CD4-positive, alpha-beta memory T cell (primary cell): ENCODE results near the gene IRX4. TPM values are rescaled to one million over a fixed set of nuclear protein-coding genes. Genes with fewer than 3 reads are reported as not detected.

Source experiments
- CTCF ChIA-PET: fragments of 350-600 bp; sonication (Branson Sonifier 250); formaldehyde crosslinking; loops from one replicate; lab custom pipeline; 2021; ENCODE audit warnings: inconsistent platforms; ENCODE audit not compliant: partially characterized antibody; lab: Charles Lee
- POLR2A ChIA-PET: fragments of 350-600 bp; sonication (Branson Sonifier 250); formaldehyde crosslinking; loops from one replicate; lab custom pipeline; 2021; ENCODE audit not compliant: partially characterized antibody; lab: Charles Lee
- DNase-seq, 5 donors: peaks; one replicate each; pipeline versions ENCODE4 v3.0.0 to v3.0.0-alpha.2; 2020 to 2022; ENCODE audit warnings: mixed read lengths in 1 of 5
- H3K27ac ChIP-seq: one replicate; pipeline ENCODE4 v1.7.0; 2013; ENCODE audit warnings: low read depth, low read length
- H3K27me3 ChIP-seq: 2 replicates; pipeline ENCODE4 v1.7.0; 2013; ENCODE audit warnings: mild to moderate bottlenecking, low read length, moderate library complexity; ENCODE audit not compliant: insufficient read depth
- H3K36me3 ChIP-seq: 2 replicates; pipeline ENCODE4 v1.7.0; 2013; ENCODE audit warnings: mild to moderate bottlenecking, low read length, moderate library complexity; ENCODE audit not compliant: insufficient read depth
- H3K4me1 ChIP-seq: 2 replicates; pipeline ENCODE4 v1.7.0; 2013; ENCODE audit warnings: mild to moderate bottlenecking, low read length, moderate library complexity; ENCODE audit not compliant: insufficient read depth
- H3K4me3 ChIP-seq, 2 donors: one replicate each; pipeline ENCODE4 v1.7.0; 2013; ENCODE audit warnings: low read length in 2 of 2, mild to moderate bottlenecking in 1 of 2
- H3K9me3 ChIP-seq, 2 donors: one replicate each; pipeline ENCODE4 v1.7.0; 2013; ENCODE audit warnings: low read length in 2 of 2, control low read depth in 1 of 2; ENCODE audit not compliant: control insufficient read depth in 1 of 2
- H3K27ac Mint-ChIP-seq, 7 donors: one replicate each; pipeline ENCODE4 v1.8.0; 2020 to 2021; ENCODE audit warnings: mixed read lengths in 7 of 7, mild to moderate bottlenecking in 6 of 7, inconsistent platforms in 3 of 7, moderate library complexity in 3 of 7
- H3K27me3 Mint-ChIP-seq, 2 donors: one replicate each; pipeline ENCODE4 v1.8.0; 2020 to 2021; ENCODE audit warnings: mixed read lengths in 2 of 2
- H3K36me3 Mint-ChIP-seq, 2 donors: one replicate each; pipeline ENCODE4 v1.8.0; 2020 to 2021; ENCODE audit warnings: mixed read lengths in 2 of 2, inconsistent platforms in 1 of 2, mild to moderate bottlenecking in 1 of 2
- H3K4me1 Mint-ChIP-seq, 4 donors: one replicate each; pipeline ENCODE4 v1.8.0; 2020 to 2021; ENCODE audit warnings: mixed read lengths in 4 of 4, mild to moderate bottlenecking in 1 of 4
- H3K4me3 Mint-ChIP-seq, 8 donors: one replicate each; pipeline ENCODE4 v1.8.0; 2020 to 2021; ENCODE audit warnings: mixed read lengths in 8 of 8, mild to moderate bottlenecking in 7 of 8, moderate library complexity in 6 of 8, inconsistent platforms in 3 of 8
- H3K9me3 Mint-ChIP-seq, 8 donors: one replicate each; pipeline ENCODE4 v1.8.0; 2020 to 2021; ENCODE audit warnings: mixed read lengths in 8 of 8, mild to moderate bottlenecking in 5 of 8, inconsistent platforms in 3 of 8, moderate library complexity in 1 of 8
- intact Hi-C: fragments of 100-400 bp; cut with micrococcal nuclease; formaldehyde crosslinking; loops from one replicate; pipeline ENCODE4 v1.15.1; 2023
- polyA plus RNA-seq, 2 donors: library from polyadenylated mRNA; unstranded; fragments of 300-500 nt; fragmentation: Illumina TruSeq; gene quantifications; one replicate each; pipeline ENCODE4 v1.2.3, GENCODE V29; 2021
- total RNA-seq, 2 experiments: library from RNA; stranded (reverse); gene quantifications; one replicate each; pipeline ENCODE4 v1.2.3, GENCODE V29; 2021

IRX4 gene
- total and polyA plus RNA-seq, 4 experiments from 2014 or later: not detected

DNA sequence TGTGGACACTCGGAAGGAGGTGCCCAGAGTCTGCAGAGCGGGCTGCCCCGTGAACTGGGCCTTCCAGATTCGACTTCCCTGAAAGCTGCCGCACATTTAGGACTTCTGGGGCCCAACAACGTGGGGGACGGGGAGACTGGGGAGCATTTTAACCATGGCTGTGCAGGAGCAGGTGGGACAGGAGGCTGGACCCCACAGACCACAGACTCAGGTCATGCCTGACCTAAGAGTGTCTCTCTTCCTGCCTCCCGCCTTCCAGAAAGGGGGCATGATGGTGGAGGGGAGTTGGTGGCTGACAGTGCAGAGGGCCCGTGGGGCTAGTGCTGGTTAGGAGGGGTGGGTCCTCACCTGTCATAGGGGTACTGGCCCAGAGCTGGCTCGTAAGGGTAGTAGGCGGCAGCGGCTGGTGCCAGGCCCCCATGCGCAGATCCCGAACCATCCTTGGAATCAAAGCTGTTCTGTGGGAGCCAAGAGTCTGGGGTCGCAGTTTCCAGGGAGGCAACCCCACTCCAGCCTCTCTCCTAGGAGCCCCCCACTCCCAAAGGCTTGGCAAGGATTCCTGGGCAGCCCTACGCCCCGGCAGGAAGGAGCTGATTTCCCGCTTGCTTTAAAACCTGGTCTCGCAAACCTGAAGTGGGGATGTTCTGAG lies 2.2 kb downstream of the IRX4 start:
- Mint-ChIP-seq H3K27ac (no peak overlapping the region), H3K9me3 (peaks cover 0 to 2% (median 0%) of the 10 kb centered on the region in 8 donors), H3K4me3 (peak overlapping the region in 3 of 8 donors; percentile 41 to 43 (median 42)), H3K27me3 (peaks cover 32 to 38% of the 10 kb centered on the region in 2 donors), H3K36me3 (no peaks in the 10 kb centered on the region), H3K4me1 (peaks cover 7 to 20% (median 13%) of the 10 kb centered on the region in 4 donors)
- H3K27me3 ChIP-seq: peaks cover 18% of the 10 kb centered on the region
- POLR2A ChIA-PET: no interaction called here
- H3K4me1 ChIP-seq: no peaks in the 10 kb centered on the region
- DNase-seq: no peak
- H3K9me3 ChIP-seq: no peaks in the 10 kb centered on the region
- no peaks in the 10 kb centered on the region for H3K36me3 ChIP-seq
- intact Hi-C loops: no loop called here
- no peak overlapping the region for H3K4me3 ChIP-seq
- CTCF ChIA-PET: no interaction called here
- H3K27ac ChIP-seq: no peak overlapping the region

DNA sequence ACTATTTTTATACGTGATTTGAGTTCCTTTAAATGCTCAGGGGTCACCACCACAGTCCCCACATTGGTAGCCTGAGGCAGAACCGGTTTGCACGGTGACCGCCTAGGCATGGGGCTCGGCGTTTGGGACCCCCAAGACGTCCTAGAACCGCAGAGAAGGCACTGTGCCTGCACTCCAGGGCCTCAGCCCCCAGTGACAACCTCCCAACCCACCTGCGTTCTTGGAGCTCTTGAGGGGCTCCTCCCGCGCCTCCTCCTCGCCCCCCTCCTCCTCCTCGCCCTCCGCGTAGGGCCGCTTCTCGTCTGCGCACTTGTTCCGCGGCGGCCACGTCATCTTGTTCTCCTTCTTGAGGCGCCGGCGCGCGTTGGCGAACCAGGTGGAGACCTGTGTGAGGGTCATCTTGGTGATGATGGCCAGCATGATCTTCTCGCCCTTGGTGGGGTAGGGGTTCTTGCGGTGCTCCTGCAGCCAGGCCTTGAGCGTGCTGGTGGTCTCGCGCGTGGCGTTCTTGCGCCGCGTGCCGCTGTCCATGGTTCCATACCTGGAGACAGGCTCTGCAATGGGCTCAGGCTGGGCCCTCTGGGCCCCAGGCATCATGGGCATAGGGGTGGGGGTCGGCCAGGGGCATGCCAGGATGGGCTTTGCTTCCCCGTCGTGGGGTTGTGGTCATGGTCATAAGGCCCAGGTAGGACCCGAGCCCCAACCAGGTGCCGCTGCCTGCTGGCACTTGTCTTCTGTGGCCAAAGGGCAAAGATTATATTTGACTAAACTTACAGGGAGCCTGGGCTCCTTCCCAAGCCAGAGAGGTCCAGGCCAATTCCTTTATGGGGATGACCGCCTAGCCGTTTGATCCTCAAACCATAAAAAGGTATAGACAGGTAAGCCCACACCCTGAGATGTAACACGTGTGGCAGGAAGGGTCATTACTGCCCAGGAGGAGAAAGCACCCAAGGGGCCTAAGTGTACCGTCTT lies 3.1 kb downstream of the IRX4 start:
- Mint-ChIP-seq H3K4me3 (peak overlapping the region in 1 of 8 donors; percentile 50), H3K27me3 (peaks cover 37 to 39% of the 10 kb centered on the region in 2 donors), H3K9me3 (peaks cover 0 to 2% (median 0%) of the 10 kb centered on the region in 8 donors), H3K4me1 (peaks cover 7 to 20% (median 12%) of the 10 kb centered on the region in 4 donors), H3K36me3 (no peaks in the 10 kb centered on the region), H3K27ac (no peak overlapping the region)
- peaks cover 22% of the 10 kb centered on the region for H3K27me3 ChIP-seq
- no peaks in the 10 kb centered on the region for H3K36me3 ChIP-seq
- CTCF ChIA-PET: no interaction called here
- H3K4me1 ChIP-seq: no peaks in the 10 kb centered on the region
- POLR2A ChIA-PET: no interaction called here
- no peaks in the 10 kb centered on the region for H3K9me3 ChIP-seq
- no peak overlapping the region for H3K4me3 ChIP-seq
- DNase-seq: no peak
- intact Hi-C loops: no loop called here
- H3K27ac ChIP-seq: no peak overlapping the region

DNA sequence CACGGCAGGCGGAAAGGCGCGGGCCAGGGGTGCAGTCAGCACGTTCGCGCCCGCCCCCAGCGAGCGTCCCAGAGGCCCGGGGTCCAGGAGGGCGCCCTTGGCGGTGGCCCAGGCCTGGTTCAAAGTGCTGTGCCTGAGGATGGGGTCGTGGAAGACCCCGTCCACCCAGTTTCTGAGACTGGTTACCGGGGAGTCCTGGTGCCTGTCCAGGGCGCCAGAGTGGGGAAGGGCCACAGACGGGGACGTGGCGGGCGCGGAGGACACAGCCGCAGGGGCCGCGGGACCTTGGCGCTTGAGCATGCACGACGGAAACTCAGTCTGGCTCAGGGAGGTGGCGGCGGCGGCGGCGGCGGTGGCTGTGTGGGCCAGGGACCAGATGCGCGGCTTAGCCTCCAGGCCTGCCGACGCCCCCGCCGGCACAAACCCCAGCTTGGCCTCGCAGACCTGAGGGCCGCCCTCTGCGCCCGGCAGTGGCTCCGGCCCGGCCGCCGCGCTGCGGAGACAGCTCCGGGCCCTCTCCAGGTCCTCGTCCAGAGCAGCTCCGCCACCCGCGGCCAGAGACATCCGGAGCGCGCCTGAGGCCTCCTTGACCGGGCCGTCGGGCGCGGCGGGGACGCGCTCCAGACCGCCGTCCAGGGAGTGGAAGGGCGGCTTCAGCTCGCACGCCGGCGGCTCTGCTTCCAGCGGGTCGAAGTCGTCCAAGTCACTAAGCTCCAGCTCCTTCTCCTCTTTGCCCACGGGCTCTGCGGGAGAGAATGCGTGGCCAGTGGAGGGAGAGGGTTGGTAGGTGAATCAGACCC lies 4.5 kb downstream of the IRX4 start:
- DNase-seq: no peak
- Mint-ChIP-seq H3K36me3 (no peaks in the 10 kb centered on the region), H3K27me3 (peaks cover 38 to 41% of the 10 kb centered on the region in 2 donors), H3K9me3 (peaks cover 0 to 2% (median 0%) of the 10 kb centered on the region in 8 donors), H3K27ac (no peak overlapping the region), H3K4me3 (no peak overlapping the region), H3K4me1 (peaks cover 4 to 14% (median 8%) of the 10 kb centered on the region in 4 donors)
- Histone ChIP-seq H3K36me3 (no peaks in the 10 kb centered on the region), H3K4me1 (no peaks in the 10 kb centered on the region), H3K27ac (no peak overlapping the region), H3K27me3 (peaks cover 17% of the 10 kb centered on the region), H3K9me3 (no peaks in the 10 kb centered on the region), H3K4me3 (no peak overlapping the region)
- POLR2A ChIA-PET: no interaction called here
- intact Hi-C loops: no loop called here
- CTCF ChIA-PET: no interaction called here

DNA sequence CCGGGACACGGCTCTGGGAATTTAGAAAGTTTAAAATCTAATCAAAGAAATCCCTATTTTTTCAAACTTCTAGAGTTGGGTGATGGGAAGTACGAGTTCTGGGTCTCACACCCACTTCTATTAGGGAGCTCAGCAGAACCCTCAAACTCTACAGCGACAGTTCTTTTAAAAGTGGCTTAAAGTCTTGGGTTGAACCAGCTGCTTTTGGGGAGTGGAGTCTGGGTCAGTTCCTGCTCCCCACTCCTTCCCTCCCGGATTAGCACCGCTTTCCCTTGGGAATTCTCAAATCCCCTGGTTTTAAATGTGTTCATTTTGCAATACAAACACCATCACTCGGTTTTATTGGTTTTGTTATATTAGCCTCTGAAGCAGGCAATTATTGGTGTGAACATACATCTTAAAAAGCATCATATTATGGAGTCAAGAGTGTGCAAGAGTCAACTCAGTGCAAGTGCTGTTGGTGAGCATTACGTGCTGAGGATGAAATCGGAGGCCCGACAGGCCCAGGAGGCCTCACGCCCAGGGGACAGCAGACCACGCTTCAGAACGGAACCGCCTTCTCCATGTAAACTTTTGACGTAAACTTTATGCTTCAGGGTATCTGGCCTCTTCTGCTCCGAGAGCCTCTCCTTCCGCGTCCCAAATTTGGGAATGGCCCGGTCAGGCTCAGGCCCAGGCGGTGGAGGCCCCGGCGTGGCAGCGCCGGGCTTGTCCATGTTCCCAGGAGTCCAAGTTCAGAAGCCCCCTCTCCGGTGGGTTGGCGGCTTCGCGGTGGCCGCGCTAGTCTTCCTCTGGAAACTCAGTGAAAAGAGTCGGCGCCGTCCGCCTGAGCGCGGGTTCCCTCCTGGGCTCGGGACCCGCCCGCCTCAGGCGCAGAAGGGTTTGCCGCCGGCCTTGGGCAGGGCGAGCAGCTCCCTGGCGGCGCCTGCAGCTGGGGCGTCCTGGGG lies 5.3 kb downstream of the IRX4 start:
- no peak overlapping the region for H3K27ac Mint-ChIP-seq
- CTCF ChIA-PET: no interaction called here
- H3K27me3 Mint-ChIP-seq: peaks cover 44% of the 10 kb centered on the region in 2 donors

DNA sequence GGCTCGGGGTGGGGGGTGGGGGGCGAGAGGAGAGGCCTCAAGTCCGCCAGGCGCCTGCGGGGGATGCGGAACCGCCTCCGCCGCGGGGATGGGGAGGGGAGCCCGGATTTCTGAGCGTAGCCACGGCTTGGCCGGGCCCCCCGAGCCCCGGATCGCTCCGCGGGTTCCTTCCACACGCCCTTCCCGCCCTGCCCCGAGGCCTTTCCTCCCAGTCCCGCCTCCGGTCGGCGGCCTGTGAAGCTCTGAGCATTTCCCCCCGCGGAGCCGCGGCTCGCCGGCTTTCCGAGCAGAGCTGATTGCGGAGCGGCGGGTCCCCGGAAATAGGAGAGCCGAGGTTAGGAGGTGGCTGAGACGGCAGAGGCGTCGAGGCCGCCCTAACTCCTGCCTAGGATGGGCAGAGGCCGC lies 6.1 kb downstream of the IRX4 start:
- H3K4me1 Mint-ChIP-seq: peaks cover 4 to 14% (median 8%) of the 10 kb centered on the region in 4 donors
- no peaks in the 10 kb centered on the region for H3K36me3 ChIP-seq
- H3K4me3 Mint-ChIP-seq: no peak overlapping the region
- no peak overlapping the region for H3K27ac Mint-ChIP-seq
- no peak for DNase-seq
- H3K4me3 ChIP-seq: no peak overlapping the region
- peaks cover 17% of the 10 kb centered on the region for H3K27me3 ChIP-seq
- H3K36me3 Mint-ChIP-seq: no peaks in the 10 kb centered on the region
- intact Hi-C loops: no loop called here
- H3K27me3 Mint-ChIP-seq: peaks cover 43 to 44% of the 10 kb centered on the region in 2 donors
- no peaks in the 10 kb centered on the region for H3K4me1 ChIP-seq
- ChIA-PET CTCF (no interaction called here), POLR2A (no interaction called here)
- no peak overlapping the region for H3K27ac ChIP-seq
- no peaks in the 10 kb centered on the region for H3K9me3 ChIP-seq
- peaks cover 0 to 2% (median 0%) of the 10 kb centered on the region in 8 donors for H3K9me3 Mint-ChIP-seq

More for the DNA sequence above, 5.3 kb downstream of the IRX4 start:
- Mint-ChIP-seq H3K4me3 (peak overlapping the region in 3 of 8 donors; percentile 5 to 35 (median 29)), H3K36me3 (no peaks in the 10 kb centered on the region), H3K9me3 (peaks cover 0 to 2% (median 0%) of the 10 kb centered on the region in 8 donors), H3K4me1 (peaks cover 4 to 14% (median 8%) of the 10 kb centered on the region in 4 donors)
- no peaks in the 10 kb centered on the region for H3K36me3 ChIP-seq
- intact Hi-C loops: no loop called here
- H3K27ac ChIP-seq: no peak overlapping the region
- H3K27me3 ChIP-seq: peaks cover 17% of the 10 kb centered on the region
- no peak overlapping the region for H3K4me3 ChIP-seq
- no peaks in the 10 kb centered on the region for H3K9me3 ChIP-seq
- no peak for DNase-seq
- POLR2A ChIA-PET: no interaction called here
- H3K4me1 ChIP-seq: no peaks in the 10 kb centered on the region

DNA sequence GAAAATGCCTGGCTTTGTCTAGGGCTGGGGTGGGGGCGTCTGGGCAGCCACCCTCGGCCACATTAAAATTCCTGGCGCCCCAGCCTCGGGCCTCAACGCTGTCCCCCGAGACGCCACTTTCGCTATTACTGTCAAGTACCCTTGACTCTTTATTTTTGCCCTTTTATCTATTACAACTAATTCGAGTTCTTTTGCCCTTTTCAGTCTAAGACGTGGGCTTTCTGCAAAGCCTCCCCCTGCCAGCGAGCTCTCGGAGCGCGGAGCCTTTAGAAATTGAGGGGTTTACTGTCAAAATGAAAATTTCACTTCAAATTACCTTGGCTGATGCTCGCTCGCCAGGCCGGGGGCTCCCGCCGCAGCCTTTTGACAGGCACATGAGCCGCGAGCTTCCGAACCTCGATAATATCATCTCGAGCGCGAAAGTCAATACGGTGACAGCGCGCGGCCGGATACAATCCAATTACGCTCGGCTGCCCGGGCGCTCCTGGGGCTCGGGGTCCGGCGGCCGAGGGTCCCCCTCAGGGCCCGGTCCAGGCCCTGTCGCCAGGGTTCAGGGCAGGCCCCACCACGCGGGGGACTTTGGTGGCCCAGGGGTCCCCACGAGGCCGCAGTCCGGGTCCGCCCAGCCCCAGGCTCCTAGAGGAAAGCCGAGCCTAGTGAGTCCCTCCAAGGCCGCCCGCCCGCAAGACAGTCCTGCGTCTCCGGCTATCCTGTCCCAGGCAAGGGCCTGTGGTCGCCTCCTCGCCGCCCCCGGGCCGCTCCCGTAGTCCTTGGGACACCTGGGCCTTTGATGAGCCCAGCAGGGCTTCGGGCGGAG lies 6.7 kb downstream of the IRX4 start:
- POLR2A ChIA-PET: no interaction called here
- CTCF ChIA-PET: no interaction called here
- H3K4me3 Mint-ChIP-seq: peak overlapping the region in 5 of 8 donors; percentile 50 to 75 (median 68)
- Histone ChIP-seq H3K4me1 (no peaks in the 10 kb centered on the region), H3K27me3 (peaks cover 17% of the 10 kb centered on the region), H3K4me3 (no peak overlapping the region), H3K9me3 (no peaks in the 10 kb centered on the region), H3K27ac (no peak overlapping the region), H3K36me3 (no peaks in the 10 kb centered on the region)
- H3K4me1 Mint-ChIP-seq: peaks cover 4 to 14% (median 8%) of the 10 kb centered on the region in 4 donors
- intact Hi-C loops: no loop called here
- no peak for DNase-seq
- no peak overlapping the region for H3K27ac Mint-ChIP-seq
- no peaks in the 10 kb centered on the region for H3K36me3 Mint-ChIP-seq
- H3K9me3 Mint-ChIP-seq: peaks cover 0 to 2% (median 0%) of the 10 kb centered on the region in 8 donors
- H3K27me3 Mint-ChIP-seq: peaks cover 43 to 44% of the 10 kb centered on the region in 2 donors
